Nephron (organoid): ENCODE results near the gene DPP8.

ENCODE experiments used
- H3K27ac Mint-ChIP-seq, 3 experiments: 2 replicates each; pipeline ENCODE4 v1.8.0; 2020; ENCODE audit warnings: mixed read lengths in 3 of 3, mild to moderate bottlenecking in 2 of 3, moderate library complexity in 1 of 3
- H3K27me3 Mint-ChIP-seq: 2 replicates; pipeline ENCODE4 v1.8.0; 2021; ENCODE audit warnings: low read depth, mild to moderate bottlenecking, moderate library complexity, mixed read lengths
- H3K36me3 Mint-ChIP-seq: 2 replicates; pipeline ENCODE4 v1.8.0; 2020; ENCODE audit warnings: low read depth, mixed read lengths
- H3K4me1 Mint-ChIP-seq: 2 replicates; pipeline ENCODE4 v1.8.0; 2020; ENCODE audit warnings: mixed read lengths
- H3K4me3 Mint-ChIP-seq, 3 experiments: 2 replicates each; pipeline ENCODE4 v1.8.0; 2020; ENCODE audit warnings: mild to moderate bottlenecking in 3 of 3, mixed read lengths in 3 of 3, moderate library complexity in 2 of 3
- H3K9me3 Mint-ChIP-seq: 2 replicates; pipeline ENCODE4 v1.8.0; 2020; ENCODE audit warnings: mixed read lengths
- CTCF ChIP-seq, 3 experiments: fragments of 200-600 bp; sonication (generic); IDR thresholded peaks; one replicate each; pipeline ENCODE4 v1.5.0; 2021; ENCODE audit warnings: antibody characterized with exemption in 3 of 3; ENCODE audit not compliant: unreplicated experiment in 3 of 3

The DPP8 gene

GRCh38 chr15:65394280-65394789, 123.2 kb downstream of the DPP8 start:
- no peaks in the 10 kb centered on the region for H3K9me3 Mint-ChIP-seq
- no peak for TF ChIP-seq CTCF (IDR thresholded peaks at IDR 0.05; ENCODE audit: unreplicated experiment in 3 of 3)

GRCh38 chr15:65393557-65393956, 123.9 kb downstream of the DPP8 start:
- Mint-ChIP-seq H3K4me3 (no peak overlapping the region), H3K9me3 (no peaks in the 10 kb centered on the region), H3K27ac (no peak overlapping the region), H3K36me3 (peaks cover 45% of the 10 kb centered on the region), H3K27me3 (peaks cover 32% of the 10 kb centered on the region), H3K4me1 (peaks cover 4% of the 10 kb centered on the region)
- no peak for TF ChIP-seq CTCF (IDR thresholded peaks at IDR 0.05; ENCODE audit: unreplicated experiment in 3 of 3)

More at GRCh38 chr15:65394280-65394789, 123.2 kb downstream of the DPP8 start:
- Mint-ChIP-seq H3K4me3 (no peak overlapping the region), H3K4me1 (peaks cover 4% of the 10 kb centered on the region), H3K36me3 (peaks cover 45% of the 10 kb centered on the region), H3K27ac (no peak overlapping the region), H3K27me3 (peaks cover 32% of the 10 kb centered on the region)

- peaks cover 4% of the 10 kb centered on the region for H3K4me1 Mint-ChIP-seq
- H3K27ac Mint-ChIP-seq = no peak overlapping the region
- peaks cover 45% of the 10 kb centered on the region for H3K36me3 Mint-ChIP-seq
- TF ChIP-seq CTCF (IDR thresholded peaks at IDR 0.05; ENCODE audit: unreplicated experiment in 3 of 3) = no peak
- no peak overlapping the region for H3K4me3 Mint-ChIP-seq
- peaks cover 32% of the 10 kb centered on the region for H3K27me3 Mint-ChIP-seq
- no peaks in the 10 kb centered on the region for H3K9me3 Mint-ChIP-seq
These were observed 124.4 kb downstream of the DPP8 start for GRCh38 chr15:65393091-65393490.
